Left kidney (tissue), 2 donors: ENCODE results near the gene SP140L. TPM values are rescaled to one million over a fixed set of nuclear protein-coding genes. Genes with fewer than 3 reads are reported as not detected.
"Not testable (repeated sequence)": the region's sequence is repeated elsewhere in the genome, so short reads cannot be mapped to it uniquely, and the experiment has no call there.

Source experiments
- DNase-seq: peaks from one replicate; pipeline ENCODE4 v3.0.0-alpha.2; 2013
- polyA plus RNA-seq: library from polyadenylated mRNA; unstranded; fragments of 120-200 nt; gene quantifications from one replicate; pipeline ENCODE4 v1.2.1, GENCODE V29; 2013; ENCODE audit not compliant: insufficient read length

SP140L gene
- polyA plus RNA-seq, 1 donor, result 12.9 TPM

DNA sequence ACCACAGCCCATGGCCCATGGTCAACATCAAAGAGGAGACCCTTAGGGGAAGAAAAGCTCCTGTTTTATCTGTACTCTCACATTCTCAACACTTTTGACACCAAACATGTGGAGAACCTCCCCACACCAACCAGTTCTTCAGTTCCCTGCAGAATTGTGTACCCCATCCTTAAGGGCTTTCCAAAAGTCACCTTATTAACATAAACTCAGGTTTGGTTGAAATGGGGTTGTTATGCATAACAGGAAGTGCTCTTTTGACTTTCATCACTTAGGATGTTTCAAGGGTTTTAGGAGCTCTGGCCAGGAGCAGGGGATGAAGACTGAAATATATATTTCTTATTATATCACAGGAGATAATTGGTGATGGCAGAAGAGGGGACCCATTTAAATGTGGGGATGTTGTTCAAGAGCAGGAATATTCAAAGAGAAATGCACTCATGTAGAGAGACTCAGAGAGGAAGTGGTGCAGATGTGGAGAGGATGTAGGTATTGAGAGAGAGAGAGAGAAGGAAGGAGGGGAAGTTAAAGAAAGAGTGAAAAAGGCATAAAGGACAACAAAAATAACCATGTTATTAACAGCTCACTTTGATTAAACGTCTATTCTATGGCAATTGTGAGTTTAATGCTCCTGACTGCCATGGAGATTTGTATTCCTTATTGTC lies 35.2 kb downstream of the SP140L start:
- no peak for DNase-seq

DNA sequence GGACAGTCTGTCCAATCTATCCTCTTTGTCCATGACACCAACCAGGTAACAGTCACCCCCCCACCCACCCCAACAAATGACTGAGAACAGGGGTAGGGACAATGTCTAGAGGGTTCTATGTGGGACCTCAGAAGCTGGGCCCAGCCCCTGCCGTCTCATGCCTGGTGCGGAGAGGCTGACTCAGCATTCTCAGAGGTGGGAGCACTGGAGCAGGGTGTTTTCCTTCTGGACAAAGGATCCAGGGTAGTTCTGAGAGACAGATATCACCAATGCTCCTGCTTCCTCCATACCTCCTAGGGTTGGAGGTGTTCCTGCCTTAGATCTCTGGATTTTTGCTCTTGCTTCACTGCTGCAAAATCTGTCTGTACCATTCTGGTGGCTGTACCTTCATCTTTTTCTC lies 55.1 kb downstream of the SP140L start:
- no peak for DNase-seq

DNA sequence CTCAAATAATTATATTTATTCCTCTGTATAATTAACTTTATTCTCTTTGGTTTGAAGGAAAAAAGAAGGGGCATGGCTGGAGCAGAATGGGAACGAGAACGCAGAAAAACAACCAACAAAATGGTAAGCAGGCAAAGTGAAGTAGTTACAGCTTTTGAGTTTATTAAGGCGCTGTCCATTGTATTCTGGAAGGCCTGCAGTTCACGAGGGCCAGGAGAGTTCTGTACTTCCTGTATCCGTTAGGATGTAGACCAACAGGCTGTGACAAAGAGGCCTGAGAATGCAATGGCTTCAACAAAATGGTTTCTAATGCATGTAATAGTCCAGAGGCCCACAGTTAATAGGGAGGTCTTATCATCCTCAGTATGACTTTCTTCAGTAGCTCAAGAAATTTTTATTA lies 56.5 kb downstream of the SP140L start:
- no peak for DNase-seq

DNA sequence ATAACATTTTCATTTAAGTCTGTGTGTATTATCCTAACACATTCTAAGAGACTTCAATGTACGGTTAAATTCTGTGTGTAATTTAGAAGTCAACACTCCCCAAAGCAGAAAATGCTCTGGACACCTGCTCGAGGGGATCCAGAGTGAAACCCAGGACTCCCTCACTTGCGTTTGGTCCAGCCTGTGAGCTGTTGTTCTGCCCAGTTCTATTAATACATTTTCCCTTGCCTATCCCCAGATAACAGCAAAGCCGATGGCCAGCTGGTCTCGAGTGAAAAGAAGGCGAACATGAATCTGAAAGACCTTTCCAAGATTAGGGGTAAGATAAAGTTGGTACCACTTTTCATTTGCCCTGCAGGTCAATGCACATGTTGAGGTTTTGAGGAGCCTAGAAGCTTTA lies 58.0 kb downstream of the SP140L start:
- DNase-seq, result no peak

DNA sequence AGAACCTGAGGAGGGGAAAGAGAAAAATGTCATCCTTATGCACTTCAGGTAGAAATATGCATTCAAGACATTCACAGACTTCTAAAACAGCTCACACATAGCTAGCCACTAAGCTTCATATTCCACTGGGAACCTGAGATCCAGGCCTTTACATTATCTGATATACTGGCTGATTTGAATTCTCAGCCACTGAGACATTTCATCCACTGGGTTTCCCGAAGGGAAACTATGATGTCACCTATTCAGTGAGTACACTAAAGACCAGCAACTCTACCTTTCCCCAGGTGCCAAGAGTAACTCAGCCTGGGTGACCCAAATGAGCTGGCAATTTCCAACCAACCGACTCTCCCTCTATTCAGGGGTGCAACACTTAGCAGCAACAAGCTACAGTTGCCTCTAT lies 67.3 kb downstream of the SP140L start:
- no peak for DNase-seq

DNA sequence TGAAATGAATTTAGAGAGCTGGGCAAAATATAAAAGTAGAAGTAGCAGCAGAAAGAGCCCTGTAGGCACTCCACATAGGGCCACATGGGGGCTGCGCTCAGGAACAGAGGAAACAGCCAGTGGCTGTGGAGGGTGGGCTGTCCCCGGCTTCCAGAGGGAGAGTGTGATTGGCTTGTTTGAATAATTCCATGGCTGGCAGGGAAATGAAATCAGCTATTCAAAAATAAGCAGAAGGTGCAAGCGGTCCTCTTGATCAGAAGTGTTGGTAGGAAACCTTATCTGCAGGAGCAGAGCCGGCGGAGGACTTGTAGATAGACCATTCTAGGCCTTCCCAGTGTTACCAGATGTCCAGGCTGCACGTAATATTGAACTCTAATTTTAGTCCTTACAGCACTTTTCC lies 71.7 kb downstream of the SP140L start:
- DNase-seq, result not testable (repeated sequence)

DNA sequence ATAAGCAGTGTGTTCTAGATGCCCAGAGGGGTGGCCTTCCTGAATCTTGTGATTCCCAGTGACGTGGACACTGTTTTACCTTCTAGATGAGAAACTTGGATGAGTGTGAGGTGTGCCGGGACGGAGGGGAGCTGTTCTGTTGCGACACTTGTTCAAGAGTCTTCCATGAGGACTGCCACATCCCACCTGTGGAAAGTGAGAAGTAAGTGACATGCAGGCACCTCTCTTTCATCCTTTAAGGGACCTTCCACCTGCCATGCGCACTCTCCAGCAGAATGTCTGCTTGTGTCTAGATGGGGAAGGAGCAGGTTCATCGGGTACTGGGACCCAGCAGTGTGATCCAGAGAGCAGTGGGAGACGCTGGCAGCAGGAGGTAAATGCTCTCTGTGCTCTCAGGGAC lies 73.0 kb downstream of the SP140L start:
- no peak for DNase-seq

DNA sequence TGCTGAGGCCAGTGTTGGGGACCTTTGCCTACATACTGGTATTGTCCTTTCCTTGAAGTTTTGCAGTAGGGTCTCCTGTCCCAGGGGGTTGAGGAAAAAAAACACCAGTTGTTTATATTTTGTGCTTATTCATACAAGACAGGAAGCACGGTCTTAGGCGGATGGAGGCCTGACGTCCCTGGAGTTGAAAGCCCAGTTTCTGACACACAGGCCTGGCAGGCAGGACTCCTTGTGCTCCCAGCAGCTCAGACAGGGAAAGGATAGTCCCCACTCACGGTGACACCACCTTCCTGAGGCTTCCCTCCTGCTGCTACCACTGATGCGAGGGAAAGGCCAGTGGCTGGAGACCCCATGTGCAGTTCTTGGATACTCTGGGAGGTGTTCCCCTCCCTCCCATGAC lies 73.5 kb downstream of the SP140L start:
- no peak for DNase-seq

DNA sequence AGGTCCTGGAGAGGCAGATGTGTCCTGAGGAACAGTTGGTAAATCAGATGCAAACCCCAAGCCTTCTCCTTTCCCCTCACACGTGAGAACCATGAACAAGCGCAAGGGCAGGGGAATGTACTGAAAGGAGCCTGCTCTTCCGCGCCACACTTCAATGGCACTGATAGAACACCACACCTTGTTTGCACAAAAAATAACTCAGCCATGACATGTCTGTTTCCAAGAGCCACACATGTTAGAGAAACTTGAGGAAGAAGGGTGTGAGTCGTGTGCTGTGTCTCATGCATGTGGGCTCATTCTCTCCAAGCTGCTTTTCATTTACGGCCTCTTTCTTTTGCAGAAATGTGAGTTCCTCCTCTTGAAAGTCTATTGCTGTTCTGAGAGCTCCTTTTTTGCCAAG lies 74.0 kb downstream of the SP140L start:
- not testable (repeated sequence) for DNase-seq

DNA sequence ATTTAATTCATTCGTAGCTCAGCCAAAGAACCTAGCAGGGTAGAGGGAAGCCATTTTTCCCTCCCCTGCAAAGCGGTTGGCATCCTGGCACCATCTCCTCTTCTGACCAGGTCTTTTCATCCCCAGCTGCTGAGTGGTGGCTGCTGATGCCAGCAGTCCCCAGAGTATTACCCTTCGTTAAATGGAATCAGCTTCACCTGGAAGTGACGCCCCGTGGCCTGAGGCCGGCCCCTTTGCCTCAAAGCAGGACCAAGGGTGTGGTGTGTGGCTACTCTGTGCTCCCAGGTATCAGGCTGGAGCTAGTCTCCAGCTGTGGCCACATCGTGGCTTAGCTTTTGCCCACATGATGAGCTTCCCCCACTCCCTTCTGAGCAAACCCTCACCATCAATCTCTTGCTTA lies 76.8 kb downstream of the SP140L start:
- DNase-seq, result no peak

DNA sequence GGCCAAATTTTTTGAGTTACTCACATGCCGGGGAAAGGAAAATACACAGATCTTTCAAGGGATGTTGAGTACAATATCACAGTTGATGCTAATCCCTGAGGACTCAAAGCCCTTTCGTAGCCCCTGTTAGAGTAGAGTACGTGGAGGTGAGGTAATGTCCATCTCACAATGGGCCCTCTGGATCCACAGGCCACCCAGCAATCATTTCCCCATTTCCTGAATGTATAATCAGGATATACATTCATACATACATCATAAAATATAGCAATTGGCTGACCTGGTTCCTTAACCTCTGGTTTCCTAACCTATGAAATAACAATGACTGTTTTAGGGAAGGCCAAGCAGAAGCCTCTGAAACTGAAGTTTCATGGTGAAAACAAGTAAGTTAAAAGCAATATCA lies 78.8 kb downstream of the SP140L start:
- DNase-seq, result no peak

DNA sequence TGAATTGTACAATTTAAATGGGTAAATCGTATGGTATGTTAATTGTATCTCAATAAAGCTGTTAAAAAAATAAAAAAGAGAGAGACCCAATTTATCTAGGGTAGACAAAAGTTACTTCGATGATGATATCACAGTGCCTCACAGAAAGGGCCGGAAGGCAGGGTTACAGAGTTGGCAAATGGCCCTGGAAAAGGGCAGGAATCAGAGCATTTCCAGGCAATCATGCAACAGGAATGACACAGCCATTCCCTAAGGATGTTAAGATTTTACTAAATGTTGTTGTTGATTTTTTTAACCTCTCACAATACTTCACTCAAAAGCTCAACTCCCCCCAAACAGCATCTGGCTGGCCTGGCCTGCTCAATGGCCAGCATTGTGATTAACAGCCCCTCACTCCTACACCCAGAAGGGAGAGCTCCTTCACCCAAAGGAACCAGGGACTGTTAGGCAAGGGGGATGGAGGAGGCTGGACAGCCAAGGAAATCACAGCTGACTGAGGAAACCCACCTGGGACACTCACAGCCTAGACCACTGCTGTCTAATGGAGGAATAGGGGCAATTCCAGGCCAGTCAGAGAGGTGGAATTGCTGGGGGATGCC lies 81.3 kb downstream of the SP140L start:
- no peak for DNase-seq

DNA sequence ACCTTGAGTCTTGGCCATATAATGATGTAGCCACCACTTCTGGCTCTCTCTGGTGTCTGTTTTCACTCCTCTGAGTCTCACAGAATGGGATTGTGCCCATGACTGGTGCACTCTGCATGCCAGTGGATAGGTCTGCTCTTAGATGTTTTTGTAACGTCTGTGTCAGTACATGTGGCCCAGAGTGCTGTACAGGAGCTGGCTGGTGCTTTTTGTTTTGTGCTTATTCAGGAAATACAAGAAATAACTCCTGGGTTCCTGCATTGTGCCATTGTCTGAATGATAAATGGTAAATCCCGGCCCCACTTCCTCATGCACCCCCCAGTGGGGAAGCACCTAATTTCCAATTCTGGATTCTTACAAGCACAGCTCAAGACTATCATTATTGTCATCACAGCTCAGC lies 82.3 kb downstream of the SP140L start:
- not testable (repeated sequence) for DNase-seq

DNA sequence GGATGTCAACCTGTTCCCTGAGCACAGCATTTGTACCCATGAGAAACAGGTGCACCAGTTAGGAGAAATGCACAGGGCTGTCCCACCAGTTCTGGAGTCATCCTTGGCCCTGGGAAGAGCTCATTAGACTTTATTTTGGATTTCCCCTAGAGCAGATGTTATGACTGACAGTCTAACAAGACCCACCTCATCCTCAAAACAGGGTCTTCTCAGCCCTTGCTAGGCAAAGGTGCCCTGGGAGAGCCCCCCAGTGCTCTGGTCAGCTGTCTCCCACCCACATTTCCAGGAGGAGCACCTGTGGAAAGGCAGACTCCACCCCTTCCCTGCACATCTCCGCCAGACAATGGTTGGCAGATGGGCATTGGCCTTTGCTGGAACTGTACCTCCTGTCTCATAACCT lies 83.3 kb downstream of the SP140L start:
- no peak for DNase-seq

DNA sequence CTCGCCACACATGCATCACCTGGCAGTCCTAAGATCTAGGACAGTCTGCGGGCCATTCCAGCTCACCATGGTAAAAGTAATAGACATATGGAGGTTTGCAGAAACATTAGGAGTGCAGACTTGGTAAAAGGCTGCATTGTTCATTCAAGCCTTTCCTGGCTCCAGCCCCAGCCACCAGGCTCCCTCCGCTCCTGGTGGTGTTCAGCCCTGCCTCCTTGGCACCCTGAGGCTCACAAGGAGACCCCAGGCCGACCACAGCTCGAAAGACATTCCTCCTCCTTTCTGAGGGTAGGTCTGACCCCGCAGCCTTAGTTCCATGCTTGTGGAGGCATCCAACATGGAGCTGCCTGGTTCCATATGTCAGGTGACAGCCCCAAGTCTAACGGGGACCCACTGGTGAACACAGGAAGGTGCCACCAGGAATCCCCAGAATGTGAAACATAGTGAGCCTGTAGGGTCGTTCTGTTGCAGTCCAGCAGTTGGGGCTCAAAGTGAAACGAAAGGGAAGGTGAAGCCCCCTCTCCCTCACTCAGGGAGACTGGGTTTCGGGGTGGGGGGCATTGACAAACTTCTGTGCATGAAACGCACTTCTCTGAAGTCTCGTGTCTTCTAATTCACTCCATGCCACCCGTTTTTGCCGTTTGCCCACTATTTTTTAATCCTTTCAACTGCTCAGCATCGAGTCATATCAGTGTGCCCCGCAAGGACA lies 84.0 kb downstream of the SP140L start:
- DNase-seq, result no peak

DNA sequence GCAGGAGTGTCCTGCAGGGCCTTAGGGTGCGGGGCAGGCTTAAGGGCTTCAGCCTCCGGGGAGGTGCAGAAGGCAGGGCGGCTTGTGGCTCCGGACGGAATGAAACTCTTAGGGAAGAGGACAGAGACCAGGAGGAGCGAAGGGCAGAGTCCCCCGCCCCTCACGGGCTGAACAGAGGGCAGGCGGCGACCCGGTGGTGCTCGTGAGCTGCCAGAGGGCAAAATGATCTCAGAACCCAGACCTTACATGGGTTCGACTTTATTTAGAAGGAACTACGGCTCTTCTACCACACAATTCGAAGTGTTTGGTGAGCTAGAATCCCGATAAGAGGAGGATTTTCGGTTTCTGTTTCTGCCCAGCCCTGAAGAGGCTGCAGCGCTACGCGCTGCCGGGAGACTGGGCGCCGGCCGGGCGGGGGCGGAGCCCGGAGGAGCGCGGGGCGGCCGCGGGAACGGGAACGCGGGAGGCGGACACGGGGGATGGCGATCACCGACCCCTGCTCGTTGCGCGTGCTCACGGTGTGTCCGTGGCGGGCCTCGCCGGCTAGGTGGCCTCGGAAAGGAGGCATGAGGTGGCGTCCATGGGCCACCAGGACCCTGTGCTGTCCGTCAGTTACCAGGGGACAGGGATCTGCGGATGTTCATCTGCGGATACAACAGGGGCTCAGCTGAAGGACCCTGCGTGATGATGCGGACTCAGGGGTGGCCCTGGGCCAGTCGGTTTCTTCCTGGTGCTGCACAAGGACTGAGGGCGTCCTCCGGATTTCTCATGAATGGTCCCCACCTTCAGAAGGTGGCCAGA lies 84.8 kb downstream of the SP140L start:
- DNase-seq, result peak; percentile 41

DNA sequence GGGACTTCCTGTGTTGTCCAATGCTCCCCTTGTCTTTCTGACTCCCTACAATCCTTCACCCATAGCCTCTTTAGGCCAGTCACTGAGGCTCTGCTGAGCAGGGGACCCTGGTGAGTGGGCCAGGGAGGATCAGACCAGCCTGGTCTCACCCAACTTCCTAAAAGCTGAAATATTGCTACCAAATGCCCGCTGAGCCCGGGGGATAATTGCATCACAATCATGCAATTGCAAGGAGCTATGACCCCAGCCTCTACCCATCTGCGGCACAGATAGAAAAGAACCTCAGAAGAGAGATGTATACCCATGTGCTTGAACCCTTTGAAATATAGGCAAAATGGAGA lies 85.3 kb downstream of the SP140L start:
- no peak for DNase-seq

DNA sequence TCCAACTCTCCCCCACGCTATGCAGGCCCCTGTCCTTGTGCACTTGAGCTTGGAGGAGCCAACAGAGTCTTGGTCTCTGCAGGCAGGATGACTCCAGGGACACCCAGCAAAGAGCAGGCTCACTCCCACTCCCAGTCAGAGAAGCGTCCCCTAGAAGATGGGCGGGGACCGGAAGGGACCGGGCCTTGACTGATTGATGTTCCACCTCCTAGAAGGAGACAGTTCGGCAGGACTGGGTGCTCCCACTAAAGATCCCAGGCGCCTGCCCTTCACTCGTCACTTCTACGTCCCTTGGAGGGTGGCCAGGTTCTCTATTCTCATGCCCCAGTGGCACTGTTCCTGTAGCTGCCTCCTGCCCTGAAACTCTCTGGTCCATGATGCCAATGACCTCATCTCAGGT lies 85.9 kb downstream of the SP140L start:
- no peak for DNase-seq

DNA sequence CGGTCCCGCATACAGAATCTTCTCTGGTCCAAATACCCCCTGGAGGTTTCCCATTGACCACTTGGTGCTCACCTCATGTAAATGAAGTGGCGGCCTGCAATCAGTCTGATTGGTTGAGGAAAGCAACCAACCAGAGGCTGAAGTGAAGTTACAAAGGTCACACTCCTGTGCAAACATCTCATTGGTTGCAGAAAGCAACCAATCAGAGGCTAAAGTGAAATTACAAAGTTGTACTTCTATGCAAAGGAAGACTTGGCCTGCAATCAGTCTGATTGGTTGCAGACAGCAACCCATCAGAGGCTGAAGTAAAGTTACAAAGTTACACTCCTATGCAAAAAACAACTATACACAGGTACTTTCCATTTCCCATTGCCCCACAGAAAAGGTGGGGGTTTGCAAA lies 86.5 kb downstream of the SP140L start:
- DNase-seq, result no peak

DNA sequence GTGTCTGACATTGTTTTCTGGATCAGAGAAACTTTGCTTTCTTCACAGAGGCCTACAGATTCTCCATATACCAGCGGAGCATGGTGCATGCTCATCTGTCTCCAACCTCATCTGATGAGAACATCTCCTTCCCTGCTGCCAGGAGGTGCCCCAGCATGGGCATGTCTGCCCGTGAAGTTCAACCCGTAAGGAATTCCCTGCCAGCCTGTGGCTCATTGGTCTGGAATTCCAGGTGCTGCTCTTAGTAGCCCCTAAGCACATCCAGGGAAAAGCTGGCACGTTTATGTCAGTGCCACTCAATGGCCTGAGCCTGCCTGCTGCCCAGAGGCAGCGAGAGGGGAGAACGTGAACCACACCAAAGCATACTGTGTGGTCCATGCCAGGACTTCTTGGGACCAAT lies 87.3 kb downstream of the SP140L start:
- no peak for DNase-seq

DNA sequence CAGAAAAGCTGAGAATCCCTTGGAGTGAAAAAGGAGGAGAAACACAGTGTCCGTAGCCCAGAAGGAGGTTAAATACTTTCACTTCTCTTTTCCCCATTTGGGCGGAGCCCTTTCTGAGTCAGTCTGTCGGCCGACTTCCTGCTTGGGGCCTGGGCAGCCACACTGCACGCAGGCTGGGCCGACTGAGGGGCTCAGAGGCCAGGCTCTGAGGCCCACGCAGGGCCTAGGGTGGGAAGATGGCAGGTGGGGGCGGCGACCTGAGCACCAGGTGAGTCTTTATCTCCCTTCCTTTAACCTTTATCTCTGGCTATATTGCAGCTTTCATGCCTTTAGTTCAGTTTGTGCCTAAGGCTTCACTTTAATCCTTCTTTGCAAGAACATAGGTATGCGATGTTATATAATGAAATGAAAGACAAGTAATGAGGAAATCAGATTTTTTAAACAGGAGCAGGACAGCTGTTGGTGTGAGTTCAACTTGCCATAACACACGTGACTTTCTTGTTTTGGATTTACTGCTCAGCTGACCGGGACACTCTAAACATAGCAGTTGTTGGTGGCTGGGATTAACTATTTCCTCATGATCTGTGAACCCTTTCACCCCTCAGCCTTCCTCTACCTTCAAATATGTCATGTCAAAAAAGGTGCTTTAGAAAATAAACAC lies 89.2 kb downstream of the SP140L start, which contains the start of gene SP100:
SP100 (plus strand) TSS at position 141 of the 661 bp plus-strand sequence; CDS start at position 237, 96 bp downstream.
- DNase-seq, result peak; percentile 38

DNA sequence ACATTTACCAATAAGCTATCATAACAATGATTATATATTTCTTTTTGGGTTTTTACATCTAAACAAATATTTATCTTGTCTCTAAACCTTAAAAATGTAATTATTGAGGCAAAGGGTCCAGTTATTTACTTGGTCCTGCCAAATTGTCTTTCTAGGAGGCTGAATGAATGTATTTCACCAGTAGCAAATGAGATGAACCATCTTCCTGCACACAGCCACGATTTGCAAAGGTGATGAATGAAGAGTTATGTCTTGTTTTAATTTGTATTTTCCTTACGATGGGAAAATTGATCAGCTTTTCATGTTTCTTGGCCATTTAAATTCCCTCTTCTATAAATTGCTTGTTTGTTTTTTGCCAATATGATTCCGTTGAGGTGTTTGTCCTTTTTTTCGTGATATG lies 90.4 kb downstream of the SP140L start:
- DNase-seq, result no peak
